Activated T-cell treated with anti-CD3 and anti-CD28 coated beads, Interleukin-2, amount 50 U/mL, for 72 hours (primary cell): Measurements from ENCODE around the gene R3HDML. TPM values are rescaled to one million over a fixed set of nuclear protein-coding genes. Genes with fewer than 3 reads are reported as not detected.

ENCODE experiments used
- ATAC-seq, 2 donors: fragments of 150-1000 bp; cut with Tn5 transposase; replicated peaks in 1 of 2; 2 replicates each; pipeline ENCODE4 v1.10.0; 2021; ENCODE audit warnings: moderate library complexity in 2 of 2, mild to moderate bottlenecking in 1 of 2
- DNase-seq, 2 donors: peaks; one replicate each; pipeline ENCODE4 v3.0.0; 2021 to 2022; ENCODE audit warnings: mixed read lengths in 1 of 2
- H3K27ac Mint-ChIP-seq: one replicate; pipeline ENCODE4 v1.8.0; 2022; ENCODE audit warnings: mild to moderate bottlenecking, moderate library complexity, mixed read lengths
- H3K27me3 Mint-ChIP-seq: one replicate; pipeline ENCODE4 v1.8.0; 2022; ENCODE audit warnings: low read depth, mixed read lengths
- H3K36me3 Mint-ChIP-seq, 2 donors: one replicate each; pipeline ENCODE4 v1.8.0; 2022; ENCODE audit warnings: mixed read lengths in 2 of 2, mild to moderate bottlenecking in 1 of 2; ENCODE audit not compliant: insufficient read depth in 2 of 2
- H3K4me1 Mint-ChIP-seq: one replicate; pipeline ENCODE4 v1.8.0; 2022; ENCODE audit warnings: low read depth, mixed read lengths
- H3K4me3 Mint-ChIP-seq, 2 donors: one replicate each; pipeline ENCODE4 v1.8.0; 2022; ENCODE audit warnings: mild to moderate bottlenecking in 2 of 2, mixed read lengths in 2 of 2, moderate library complexity in 2 of 2
- H3K9me3 Mint-ChIP-seq, 2 donors: one replicate each; pipeline ENCODE4 v1.8.0; 2022; ENCODE audit warnings: mixed read lengths in 2 of 2
- total RNA-seq, 2 donors: library from RNA; stranded (reverse); gene quantifications; one replicate each; pipeline ENCODE4 v1.2.3, GENCODE V29; 2022

R3HDML gene
- total RNA-seq, 2 donors from 2014 or later = not detected

- Mint-ChIP-seq H3K4me3 (no peak overlapping the region), H3K4me1 (peaks cover 11% of the 10 kb centered on the region), H3K9me3 (no peaks in the 10 kb centered on the region), H3K36me3 (no peaks in the 10 kb centered on the region), H3K27ac (no peak overlapping the region), H3K27me3 (peaks cover 11% of the 10 kb centered on the region)
- DNase-seq (no peak), ATAC-seq (no peak)
These were observed 53.4 kb downstream of the R3HDML start for GRCh38 chr20:44390280-44390679.

DNA sequence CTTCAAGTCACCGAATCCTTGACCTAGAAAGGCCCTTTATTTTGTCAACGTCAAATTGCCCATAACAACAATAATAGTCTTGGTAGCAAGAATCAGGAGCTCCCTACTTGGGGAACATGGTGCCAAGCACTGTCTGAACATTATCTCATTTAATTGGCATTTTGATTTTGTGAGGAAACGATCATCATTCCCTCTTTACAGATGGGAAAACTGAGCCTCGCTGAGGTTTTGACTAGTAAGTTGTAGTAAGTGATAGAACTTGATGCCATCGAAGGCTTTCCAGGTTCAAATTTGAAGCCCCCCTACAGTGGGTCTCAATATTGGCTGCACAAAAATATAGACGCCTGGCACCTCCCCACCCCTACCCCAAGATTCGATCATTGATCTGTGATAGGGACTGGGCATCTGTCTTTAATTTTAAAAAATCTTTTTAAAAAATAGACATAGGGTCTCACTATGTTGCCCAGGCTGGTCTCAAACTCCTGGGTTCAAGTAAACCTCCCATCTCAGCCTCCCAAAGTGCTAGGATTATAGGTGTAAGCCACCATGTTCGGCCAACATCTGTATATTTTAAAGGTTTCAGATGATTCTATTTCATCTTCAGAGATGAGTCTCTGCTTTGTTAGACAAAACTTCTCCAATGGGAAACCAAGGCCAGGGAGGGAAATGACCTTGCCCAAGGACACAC is 55.4 kb downstream of the R3HDML start:
- Mint-ChIP-seq H3K27ac (no peak overlapping the region), H3K27me3 (peaks cover 11% of the 10 kb centered on the region), H3K4me1 (peaks cover 11% of the 10 kb centered on the region), H3K36me3 (no peaks in the 10 kb centered on the region), H3K9me3 (no peaks in the 10 kb centered on the region), H3K4me3 (no peak overlapping the region)
- ATAC-seq = no peak
- no peak for DNase-seq

GRCh38 chr20:44392776-44393607 is 56.1 kb downstream of the R3HDML start:
- ATAC-seq (no peak), DNase-seq (no peak)
- Mint-ChIP-seq H3K4me1 (peaks cover 11% of the 10 kb centered on the region), H3K4me3 (no peak overlapping the region), H3K27ac (no peak overlapping the region), H3K27me3 (peaks cover 11% of the 10 kb centered on the region), H3K36me3 (no peaks in the 10 kb centered on the region), H3K9me3 (no peaks in the 10 kb centered on the region)

GRCh38 chr20:44393608-44394451 is 57.0 kb downstream of the R3HDML start:
- Mint-ChIP-seq H3K27me3 (peaks cover 10% of the 10 kb centered on the region), H3K4me1 (peaks cover 4% of the 10 kb centered on the region), H3K9me3 (no peaks in the 10 kb centered on the region), H3K36me3 (no peaks in the 10 kb centered on the region), H3K27ac (no peak overlapping the region), H3K4me3 (no peak overlapping the region)
- ATAC-seq (no peak), DNase-seq (no peak)

- Mint-ChIP-seq H3K27me3 (peaks cover 6% of the 10 kb centered on the region), H3K36me3 (no peaks in the 10 kb centered on the region), H3K27ac (no peak overlapping the region), H3K4me3 (no peak overlapping the region), H3K4me1 (no peaks in the 10 kb centered on the region), H3K9me3 (no peaks in the 10 kb centered on the region)
- DNase-seq (no peak), ATAC-seq (no peak)
These were observed 57.5 kb downstream of the R3HDML start for GRCh38 chr20:44394452-44394701.

DNA sequence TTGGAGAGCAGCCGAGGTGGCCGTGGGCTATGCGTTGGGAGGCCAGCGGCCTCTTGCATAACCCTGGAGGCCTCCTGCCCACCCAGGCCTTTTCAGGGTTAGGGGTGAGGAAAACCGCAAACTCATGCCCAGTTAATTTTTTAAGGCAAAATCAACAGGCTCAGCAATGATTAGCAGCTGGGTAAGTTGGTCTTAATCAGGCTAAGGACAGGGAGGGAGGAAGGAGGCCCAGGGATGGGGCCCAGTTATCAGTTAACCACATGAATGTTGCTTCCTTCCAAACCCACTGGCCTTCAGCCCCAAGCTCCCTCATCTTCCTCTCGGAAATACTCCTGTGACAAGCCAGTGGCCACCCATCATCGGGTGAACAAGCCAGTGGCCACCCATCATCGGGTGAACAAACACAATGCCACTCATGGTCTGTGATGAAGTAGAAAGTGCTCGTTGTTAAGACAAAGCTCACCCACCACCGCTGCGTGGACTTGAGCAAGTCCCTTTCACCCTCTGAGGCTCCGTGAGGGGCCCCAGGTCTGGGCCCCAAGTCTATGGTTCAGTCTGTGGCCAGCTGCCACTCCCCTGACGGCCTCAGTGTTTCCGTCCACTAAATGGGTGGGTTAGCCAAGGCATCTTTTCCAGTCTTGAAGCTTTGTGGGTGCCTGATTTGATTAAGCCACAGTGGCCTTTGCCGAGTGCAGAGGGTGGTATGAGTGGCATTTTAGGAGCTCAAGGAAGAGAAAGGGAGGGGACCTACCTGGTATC is 58.0 kb downstream of the R3HDML start:
- no peak overlapping the region for H3K27ac Mint-ChIP-seq

GRCh38 chr20:44395461-44396340 is 58.9 kb downstream of the R3HDML start:
- ATAC-seq (no peak), DNase-seq (no peak)
- no peak overlapping the region for H3K27ac Mint-ChIP-seq
- no peak overlapping the region for H3K4me3 Mint-ChIP-seq
- H3K27me3 Mint-ChIP-seq = peaks cover 7% of the 10 kb centered on the region
- no peaks in the 10 kb centered on the region for H3K4me1 Mint-ChIP-seq
- H3K9me3 Mint-ChIP-seq = no peaks in the 10 kb centered on the region
- H3K36me3 Mint-ChIP-seq = no peaks in the 10 kb centered on the region

More for the DNA sequence above, 58.0 kb downstream of the R3HDML start:
- Mint-ChIP-seq H3K4me1 (no peaks in the 10 kb centered on the region), H3K4me3 (no peak overlapping the region), H3K36me3 (no peaks in the 10 kb centered on the region), H3K9me3 (no peaks in the 10 kb centered on the region), H3K27me3 (peaks cover 7% of the 10 kb centered on the region)
- ATAC-seq = no peak
- no peak for DNase-seq

- DNase-seq (no peak), ATAC-seq (no peak)
- Mint-ChIP-seq H3K4me1 (no peaks in the 10 kb centered on the region), H3K36me3 (no peaks in the 10 kb centered on the region), H3K27me3 (peaks cover 7% of the 10 kb centered on the region), H3K27ac (no peak overlapping the region), H3K9me3 (no peaks in the 10 kb centered on the region), H3K4me3 (no peak overlapping the region)
These were observed 59.7 kb downstream of the R3HDML start for GRCh38 chr20:44396369-44397130.

DNA sequence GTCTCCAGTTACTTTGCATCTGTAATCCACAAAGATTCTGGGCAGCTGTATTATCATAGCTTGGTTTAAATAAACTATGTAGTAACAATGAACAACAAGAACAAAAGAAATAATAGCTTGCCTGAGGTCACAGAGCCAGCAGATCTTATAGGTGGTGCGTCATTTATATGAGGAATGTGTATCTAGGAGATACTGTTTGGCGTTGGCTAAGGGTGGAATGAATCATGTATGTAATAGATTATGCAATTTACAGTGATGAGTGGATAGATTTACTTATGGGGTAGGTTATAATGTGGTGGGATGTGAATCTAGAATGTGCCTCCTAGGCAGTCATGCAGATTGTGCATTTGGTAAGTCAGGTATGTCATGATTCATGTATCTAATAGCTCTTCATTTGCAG is 61.5 kb downstream of the R3HDML start:
- H3K27ac Mint-ChIP-seq = no peak overlapping the region
- H3K27me3 Mint-ChIP-seq = peaks cover 7% of the 10 kb centered on the region
- DNase-seq (no peak), ATAC-seq (no peak)
- no peaks in the 10 kb centered on the region for H3K4me1 Mint-ChIP-seq
- no peak overlapping the region for H3K4me3 Mint-ChIP-seq
- H3K9me3 Mint-ChIP-seq = no peaks in the 10 kb centered on the region
- H3K36me3 Mint-ChIP-seq = no peaks in the 10 kb centered on the region

- H3K9me3 Mint-ChIP-seq = peaks cover under 1 to 2% of the 10 kb centered on the region in 2 donors
- DNase-seq (no peak), ATAC-seq (no peak)
- no peak overlapping the region for H3K4me3 Mint-ChIP-seq
- H3K4me1 Mint-ChIP-seq = no peaks in the 10 kb centered on the region
- H3K36me3 Mint-ChIP-seq = no peaks in the 10 kb centered on the region
- peaks cover 7% of the 10 kb centered on the region for H3K27me3 Mint-ChIP-seq
- H3K27ac Mint-ChIP-seq = no peak overlapping the region
These were observed 62.6 kb downstream of the R3HDML start for GRCh38 chr20:44399446-44399845.

GRCh38 chr20:44400671-44400969 is 63.8 kb downstream of the R3HDML start:
- no peak overlapping the region for H3K27ac Mint-ChIP-seq
- no peak for DNase-seq
- peaks cover 7% of the 10 kb centered on the region for H3K27me3 Mint-ChIP-seq
- no peak overlapping the region for H3K4me3 Mint-ChIP-seq
- ATAC-seq = no peak
- peaks cover 3 to 6% of the 10 kb centered on the region in 2 donors for H3K9me3 Mint-ChIP-seq
- no peaks in the 10 kb centered on the region for H3K4me1 Mint-ChIP-seq
- no peaks in the 10 kb centered on the region for H3K36me3 Mint-ChIP-seq
